DOHH2 (cell line): Measurements from ENCODE around the gene CAMKK1.

ENCODE experiments used
- H3F3A ChIP-seq: fragments of 200-600 bp; sonication (generic), shearing (Covaris generic); 2 replicates; pipeline ENCODE4 v1.6.0; 2016; ENCODE audit warnings: antibody characterized with exemption, mild to moderate bottlenecking; ENCODE audit not compliant: control insufficient read depth, insufficient read depth
- H3K27ac ChIP-seq: fragments of 200-600 bp; sonication (generic); 2 replicates; pipeline ENCODE4 v1.5.1; 2014; ENCODE audit warnings: low read depth, mild to moderate bottlenecking, low read length, moderate library complexity
- H3K27me3 ChIP-seq: fragments of 200-600 bp; sonication (generic); 2 replicates; pipeline ENCODE4 v1.6.1; 2014; ENCODE audit warnings: mild to moderate bottlenecking, low read length, mixed read lengths; ENCODE audit not compliant: control insufficient read depth
- H3K36me3 ChIP-seq: fragments of 200-600 bp; sonication (generic); 2 replicates; pipeline ENCODE4 v1.6.1; 2014; ENCODE audit warnings: mild to moderate bottlenecking, low read length, moderate library complexity, mixed read lengths; ENCODE audit not compliant: control insufficient read depth
- H3K4me1 ChIP-seq: fragments of 200-600 bp; sonication (generic); 2 replicates; pipeline ENCODE4 v1.6.1; 2014; ENCODE audit warnings: mild to moderate bottlenecking, low read length, mixed read lengths; ENCODE audit not compliant: control insufficient read depth
- H3K4me2 ChIP-seq: fragments of 200-600 bp; sonication (generic); 2 replicates; pipeline ENCODE4 v1.6.0; 2014; ENCODE audit warnings: mild to moderate bottlenecking, low read length, moderate library complexity
- H3K4me3 ChIP-seq: fragments of 200-600 bp; sonication (generic); 2 replicates; pipeline ENCODE4 v1.5.1; 2014; ENCODE audit warnings: mild to moderate bottlenecking, low read length, mixed read lengths
- H3K79me2 ChIP-seq: fragments of 200-600 bp; sonication (generic); 2 replicates; pipeline ENCODE4 v1.6.1; 2014; ENCODE audit warnings: mild to moderate bottlenecking, low read length, mixed read lengths; ENCODE audit not compliant: control insufficient read depth
- H3K9me2 ChIP-seq: fragments of 200-600 bp; sonication (generic); replicated peaks from 2 replicates; pipeline ENCODE4 v1.6.1; 2014; ENCODE audit warnings: mild to moderate bottlenecking, low read length, mixed read lengths; ENCODE audit not compliant: control insufficient read depth
- H3K9me3 ChIP-seq: fragments of 200-600 bp; sonication (generic); 2 replicates; pipeline ENCODE4 v1.6.1; 2014; ENCODE audit warnings: antibody characterized with exemption, low read length, mixed read lengths; ENCODE audit not compliant: control insufficient read depth, insufficient read depth
- H4K20me1 ChIP-seq: fragments of 200-600 bp; sonication (generic); 2 replicates; pipeline ENCODE4 v1.6.0; 2014; ENCODE audit warnings: low read depth, mild to moderate bottlenecking, antibody characterized with exemption, low read length, moderate library complexity; ENCODE audit not compliant: control insufficient read depth, insufficient read depth
- EZH2phosphoT487 ChIP-seq: fragments of 200-600 bp; sonication (generic); IDR thresholded peaks from 2 replicates; pipeline ENCODE4 v1.6.1; 2017; ENCODE audit warnings: borderline replicate concordance, mild to moderate bottlenecking, antibody characterized with exemption, low read length, moderate library complexity, mixed read lengths
- TF ChIP-seq, protein P1 (sequence below): fragments of 200-600 bp; sonication (generic); IDR thresholded peaks from one replicate; pipeline ENCODE4 v1.5.1; 2014; ENCODE audit warnings: antibody characterized with exemption, mild to moderate bottlenecking, low read depth, low read length; ENCODE audit not compliant: poor library complexity, severe bottlenecking

The CAMKK1 gene

GRCh38 chr17:3828151-3828851 lies 64.6 kb downstream of the CAMKK1 start:
- Histone ChIP-seq H3K36me3 (peaks cover 64% of the 10 kb centered on the region), H3K27ac (no peak overlapping the region), H4K20me1 (no peaks in the 10 kb centered on the region), H3K27me3 (no peaks in the 10 kb centered on the region), H3K9me2 (no peaks in the 10 kb centered on the region), H3K4me1 (no peaks in the 10 kb centered on the region), H3F3A (peaks cover 13% of the 10 kb centered on the region), H3K4me3 (no peak overlapping the region), H3K9me3 (no peaks in the 10 kb centered on the region), H3K79me2 (0 out of 2 replicates have a peak, but pooled peaks cover 3% of the 10 kb centered on the region), H3K4me2 (no peak overlapping the region)
- no peak for TF ChIP-seq EZH2phosphoT487
- TF ChIP-seq, protein P1, sequence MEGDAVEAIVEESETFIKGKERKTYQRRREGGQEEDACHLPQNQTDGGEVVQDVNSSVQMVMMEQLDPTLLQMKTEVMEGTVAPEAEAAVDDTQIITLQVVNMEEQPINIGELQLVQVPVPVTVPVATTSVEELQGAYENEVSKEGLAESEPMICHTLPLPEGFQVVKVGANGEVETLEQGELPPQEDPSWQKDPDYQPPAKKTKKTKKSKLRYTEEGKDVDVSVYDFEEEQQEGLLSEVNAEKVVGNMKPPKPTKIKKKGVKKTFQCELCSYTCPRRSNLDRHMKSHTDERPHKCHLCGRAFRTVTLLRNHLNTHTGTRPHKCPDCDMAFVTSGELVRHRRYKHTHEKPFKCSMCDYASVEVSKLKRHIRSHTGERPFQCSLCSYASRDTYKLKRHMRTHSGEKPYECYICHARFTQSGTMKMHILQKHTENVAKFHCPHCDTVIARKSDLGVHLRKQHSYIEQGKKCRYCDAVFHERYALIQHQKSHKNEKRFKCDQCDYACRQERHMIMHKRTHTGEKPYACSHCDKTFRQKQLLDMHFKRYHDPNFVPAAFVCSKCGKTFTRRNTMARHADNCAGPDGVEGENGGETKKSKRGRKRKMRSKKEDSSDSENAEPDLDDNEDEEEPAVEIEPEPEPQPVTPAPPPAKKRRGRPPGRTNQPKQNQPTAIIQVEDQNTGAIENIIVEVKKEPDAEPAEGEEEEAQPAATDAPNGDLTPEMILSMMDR = no peak

DNA sequence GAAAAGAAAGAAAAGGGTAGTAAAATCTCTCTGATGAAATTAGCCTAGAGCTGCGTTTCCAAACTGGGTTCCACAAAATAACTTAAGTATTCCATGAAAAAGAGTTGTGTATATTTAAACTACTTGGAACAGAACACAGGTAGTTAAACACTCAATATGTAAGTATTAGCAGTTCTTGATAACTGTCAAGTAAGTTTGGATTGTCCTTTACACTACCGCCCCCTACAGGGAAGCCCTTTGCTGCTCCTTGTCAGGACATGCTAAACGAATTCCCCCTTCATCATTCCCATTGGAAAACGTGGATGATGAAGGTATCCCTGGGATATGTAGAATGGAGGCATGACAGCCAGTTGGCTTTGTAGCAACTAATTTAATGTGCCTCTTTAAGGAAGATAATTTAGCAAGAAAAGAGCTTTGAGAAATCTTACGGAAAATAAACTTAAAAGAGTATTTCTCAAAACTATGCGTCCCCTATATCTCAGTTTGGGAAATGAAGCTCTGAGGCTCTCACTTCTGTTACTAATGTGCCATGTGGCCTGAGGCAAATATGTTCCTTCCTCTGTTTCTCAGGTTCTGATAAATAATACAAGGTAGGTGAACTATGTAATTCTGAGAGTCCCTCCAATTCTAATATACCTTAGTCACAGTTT lies 65.6 kb downstream of the CAMKK1 start:
- Histone ChIP-seq H3K9me2 (no peaks in the 10 kb centered on the region), H3K4me3 (no peak overlapping the region), H3F3A (peaks cover 13% of the 10 kb centered on the region), H3K27me3 (no peaks in the 10 kb centered on the region), H3K27ac (no peak overlapping the region), H3K36me3 (peaks cover 65% of the 10 kb centered on the region), H4K20me1 (no peaks in the 10 kb centered on the region), H3K4me1 (no peaks in the 10 kb centered on the region), H3K9me3 (no peaks in the 10 kb centered on the region), H3K79me2 (no peaks in the 10 kb centered on the region), H3K4me2 (no peak overlapping the region)
- TF ChIP-seq EZH2phosphoT487 = no peak
- TF ChIP-seq, protein P1 = peak; percentile 98

DNA sequence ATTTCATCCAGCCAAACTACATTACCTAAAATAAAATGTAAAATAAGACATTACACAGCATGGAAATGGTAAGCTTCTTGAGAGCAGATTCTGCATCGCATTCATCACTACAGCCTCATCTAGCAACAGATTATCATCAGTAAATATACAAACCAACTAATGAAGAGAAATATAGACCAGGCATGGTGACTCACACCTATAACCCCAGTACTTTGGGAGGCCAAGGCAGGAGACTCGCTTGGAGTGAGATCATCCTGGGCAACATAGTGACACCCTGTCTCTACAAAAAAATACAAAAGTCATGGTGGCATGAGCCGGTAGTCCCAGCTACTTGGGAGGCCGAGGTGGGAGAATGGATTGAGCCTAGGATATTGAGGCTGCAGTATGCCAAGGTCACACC lies 66.7 kb downstream of the CAMKK1 start:
- H3K4me1 ChIP-seq = no peaks in the 10 kb centered on the region
- no peak overlapping the region for H3K4me2 ChIP-seq
- TF ChIP-seq, protein P1 = no peak
- no peak for TF ChIP-seq EZH2phosphoT487
- no peaks in the 10 kb centered on the region for H3K79me2 ChIP-seq
- no peak overlapping the region for H3K4me3 ChIP-seq
- peaks cover 76% of the 10 kb centered on the region for H3K36me3 ChIP-seq
- no peak overlapping the region for H3K27ac ChIP-seq
- H3K9me2 ChIP-seq = no peaks in the 10 kb centered on the region
- no peaks in the 10 kb centered on the region for H3K27me3 ChIP-seq
- no peaks in the 10 kb centered on the region for H3K9me3 ChIP-seq
- H3F3A ChIP-seq = peaks cover 13% of the 10 kb centered on the region
- H4K20me1 ChIP-seq = no peaks in the 10 kb centered on the region
